GM19238 (cell line): ENCODE data around the gene GPC3.

Experiments
- DNase-seq: peaks from one replicate; pipeline ENCODE4 v3.0.0; 2011; ENCODE audit warnings: low spot score; ENCODE audit not compliant: insufficient read length

GPC3 gene

GRCh38 chrX:133970076-133970475, 15.3 kb downstream of the GPC3 start:
- DNase-seq = no peak

DNA sequence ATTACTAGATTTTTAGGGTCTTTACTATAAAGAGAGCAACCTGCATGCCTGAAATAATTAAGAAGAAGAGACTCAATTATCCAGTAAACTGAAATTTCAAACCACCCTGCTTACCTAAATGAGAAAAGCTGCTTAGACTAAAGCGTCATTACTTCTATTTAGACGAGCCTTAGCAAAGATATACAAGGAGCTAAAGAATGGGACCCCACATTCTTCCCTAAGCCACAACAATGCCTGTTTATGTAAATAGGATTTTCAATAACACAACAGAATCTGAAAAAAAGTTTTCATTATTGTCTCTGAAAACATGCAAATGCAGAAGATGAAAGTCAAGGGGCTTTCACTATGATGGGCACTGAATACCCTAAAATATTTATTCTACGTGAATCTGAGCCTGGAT, 16.2 kb downstream of the GPC3 start:
- DNase-seq = no peak

GRCh38 chrX:133968109-133968508, 17.3 kb downstream of the GPC3 start:
- no peak for DNase-seq

GRCh38 chrX:133966199-133966598, 19.2 kb downstream of the GPC3 start:
- no peak for DNase-seq

DNA sequence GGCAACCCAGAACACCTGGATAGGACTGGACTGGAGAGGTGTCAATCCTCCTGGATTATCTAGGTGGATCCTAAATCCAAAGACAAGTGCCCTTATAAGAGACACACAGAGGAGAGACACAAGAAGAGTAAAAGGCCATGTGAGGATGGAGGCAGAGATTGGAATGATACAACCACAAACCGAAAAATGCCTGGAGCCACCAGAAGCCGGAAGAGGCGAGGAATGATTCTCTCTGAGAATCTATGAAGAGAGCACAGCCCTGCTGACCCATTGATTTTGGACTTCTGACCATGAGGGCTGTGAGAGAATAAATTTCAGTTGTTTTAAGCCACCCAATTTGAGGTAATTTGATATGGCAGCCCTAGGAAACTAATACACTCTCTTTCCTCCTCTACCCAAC, 20.1 kb downstream of the GPC3 start:
- DNase-seq = no peak

DNA sequence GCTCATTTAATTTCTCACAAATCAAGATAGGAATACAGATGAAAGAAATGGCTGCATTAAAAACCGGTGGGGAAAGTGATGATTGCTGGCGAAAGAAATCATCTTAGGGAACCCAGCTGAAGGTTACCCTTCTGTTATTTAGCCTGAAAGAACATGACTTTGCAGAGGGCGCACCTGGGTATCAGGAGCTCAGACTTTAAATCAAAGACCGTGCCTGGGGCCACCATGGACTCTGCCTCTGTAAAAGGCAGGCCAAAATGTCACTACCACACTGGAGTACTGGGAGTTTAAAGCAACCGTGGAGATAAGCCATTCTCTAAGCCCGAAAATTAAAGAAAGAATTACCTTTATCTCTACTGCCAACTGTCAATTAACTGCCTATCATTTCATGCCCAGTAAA, 24.3 kb downstream of the GPC3 start:
- DNase-seq = no peak

- DNase-seq = no peak
These were observed 25.4 kb downstream of the GPC3 start for GRCh38 chrX:133959972-133960371.

GRCh38 chrX:133958997-133959688, 26.3 kb downstream of the GPC3 start:
- DNase-seq = no peak

GRCh38 chrX:133956570-133957340, 28.6 kb downstream of the GPC3 start:
- DNase-seq = no peak

DNA sequence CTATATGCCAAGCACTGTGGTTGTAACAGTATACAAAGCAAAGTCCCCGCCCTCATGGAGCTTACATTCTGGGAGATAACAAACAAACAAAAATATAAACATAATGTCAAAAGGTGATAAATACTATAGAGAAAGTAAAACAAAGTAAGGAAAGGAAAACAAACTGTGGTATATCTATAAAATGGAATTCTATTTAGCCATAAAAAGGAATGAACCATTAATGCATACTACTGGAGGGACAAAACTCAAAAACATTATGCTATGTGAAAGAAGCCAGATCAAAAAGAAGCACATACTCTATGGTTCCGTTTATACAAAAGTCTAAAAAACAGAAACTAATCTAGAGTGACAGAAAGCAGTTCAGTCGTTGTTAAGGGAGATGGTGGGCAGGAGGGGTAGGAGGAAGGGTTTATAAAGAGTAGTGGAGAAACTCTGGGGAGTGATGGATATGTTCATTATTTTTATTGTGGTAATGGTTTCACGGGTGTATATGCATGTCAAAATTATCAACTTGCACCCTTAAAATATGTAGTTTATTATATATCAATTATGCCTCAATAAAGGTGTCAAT, 31.5 kb downstream of the GPC3 start:
- no peak for DNase-seq

DNA sequence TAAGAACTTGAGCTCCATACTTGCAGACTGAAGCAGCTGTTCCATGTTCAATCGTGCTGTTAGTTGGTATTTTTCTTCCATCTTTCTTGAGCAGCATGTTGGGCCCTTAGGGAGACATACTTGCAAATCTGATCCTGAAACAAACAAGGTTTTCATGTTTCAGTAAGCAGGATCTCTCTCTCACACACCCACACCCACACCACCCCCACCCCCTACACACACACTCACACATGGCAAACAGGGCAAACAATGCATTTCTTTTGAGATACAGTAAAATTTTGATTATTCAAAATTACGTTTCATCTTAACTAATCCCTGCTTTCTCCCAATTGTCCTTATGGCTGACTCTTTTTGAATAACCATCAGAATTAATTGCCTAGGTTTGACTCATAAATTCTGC, 32.3 kb downstream of the GPC3 start:
- no peak for DNase-seq

- DNase-seq = no peak
These were observed 34.3 kb downstream of the GPC3 start for GRCh38 chrX:133951098-133951497.

DNA sequence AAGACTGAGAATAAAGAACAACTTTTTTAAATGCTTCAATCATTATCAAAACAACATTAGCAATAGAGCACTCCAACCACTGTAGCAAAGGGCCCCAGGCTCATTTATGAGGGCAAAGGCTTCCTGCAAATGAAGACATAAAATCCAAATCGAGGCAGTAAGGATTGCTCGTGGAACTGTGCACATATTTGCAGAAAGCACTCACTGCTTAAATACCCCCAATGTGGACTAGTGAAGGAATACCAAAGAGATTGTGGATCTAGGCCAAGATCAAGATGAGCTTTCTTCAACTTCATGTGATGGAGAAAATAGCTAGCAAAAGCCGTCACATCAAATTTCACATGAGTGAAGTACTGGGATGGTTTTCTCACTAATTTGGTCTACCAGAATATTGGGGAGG, 35.2 kb downstream of the GPC3 start:
- no peak for DNase-seq

GRCh38 chrX:133948895-133949294, 36.5 kb downstream of the GPC3 start:
- no peak for DNase-seq

GRCh38 chrX:133947996-133948395, 37.4 kb downstream of the GPC3 start:
- DNase-seq = no peak

- no peak for DNase-seq
These were observed 38.4 kb downstream of the GPC3 start for GRCh38 chrX:133947022-133947421.

DNA sequence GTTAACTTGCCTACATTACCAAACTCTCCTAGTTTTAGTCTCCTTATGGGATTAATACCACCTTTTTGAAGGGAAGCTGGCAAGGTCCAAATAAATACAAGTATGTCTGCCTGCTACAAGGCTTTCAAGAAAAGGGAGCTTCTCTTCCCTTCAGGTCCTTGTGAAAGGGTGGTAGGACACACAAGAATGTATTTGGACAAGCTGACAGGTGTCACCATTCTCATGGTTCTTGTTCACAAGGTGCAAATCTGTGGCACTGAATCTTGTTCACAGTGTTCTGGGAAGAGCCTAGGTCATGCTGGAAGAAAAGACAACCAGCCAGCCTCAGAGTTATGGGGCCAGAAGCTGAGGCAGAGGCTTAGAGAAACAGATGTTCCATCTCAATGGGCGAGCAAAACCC, 41.9 kb downstream of the GPC3 start:
- DNase-seq = no peak

- no peak for DNase-seq
These were observed 45.6 kb downstream of the GPC3 start for GRCh38 chrX:133939655-133940302.

- DNase-seq = no peak
These were observed 46.9 kb downstream of the GPC3 start for GRCh38 chrX:133938530-133938929.

- no peak for DNase-seq
These were observed 48.4 kb downstream of the GPC3 start for GRCh38 chrX:133937022-133937421.

GRCh38 chrX:133935076-133935475, 50.3 kb downstream of the GPC3 start:
- DNase-seq = no peak

- no peak for DNase-seq
These were observed 52.1 kb downstream of the GPC3 start for GRCh38 chrX:133933316-133933715.
